K562 (cell line): ENCODE results near the gene RARA. TPM values are rescaled to one million over a fixed set of nuclear protein-coding genes. Genes with fewer than 3 reads are reported as not detected.

Experiments used
- ATAC-seq: fragments of 200-7000 bp; cut with Tn5 transposase; 3 replicates; pipeline ENCODE4 v1.9.1; 2020; ENCODE audit warnings: moderate library complexity
- BruUV-seq: library from RNA; stranded (reverse); fragments of 400-500 nt; replicated peaks from 2 replicates; lab custom pipeline; 2021; lab: Mats Ljungman, UMichigan
- CTCF ChIA-PET: fragments of 300-600 bp; formaldehyde crosslinking; extraction: SDS; loops from one replicate; lab custom pipeline; 2021; ENCODE audit warnings: low intra/inter-chr PET ratio; lab: Yijun Ruan, JAX
- POLR2A ChIA-PET: fragments of 300-600, 350-650 bp; sonication (Branson Sonifier 250); formaldehyde crosslinking; extraction: SDS; loops from one replicate; lab custom pipeline; 2021; ENCODE audit warnings: antibody characterized with exemption, inconsistent platforms; lab: Yijun Ruan, JAX
- DNase-seq, 4 experiments: peaks; one replicate each; pipeline versions ENCODE4 v3.0.0 to v3.0.0-alpha.2; 2011 to 2018; ENCODE audit warnings: low spot score in 3 of 4, mixed read lengths in 3 of 4; ENCODE audit errors: extremely low read depth in 1 of 4
- FAIRE-seq: peaks from 2 replicates; lab custom pipeline; 2011; peaks lifted over from hg19 to GRCh38; lab: Jason Lieb, UNC
- H2AFZ ChIP-seq: 2 replicates; pipeline ENCODE4 v1.6.0; 2011; ENCODE audit warnings: low read depth, low read length, control low read depth, inconsistent platforms
- H3K27ac ChIP-seq: fragments of 200-600 bp; 3 replicates; pipeline ENCODE4 v1.8.0; 2011; ENCODE audit warnings: low read depth, mild to moderate bottlenecking, control low read depth, inconsistent platforms, low read length, moderate library complexity, mixed read lengths; ENCODE audit errors: extremely low read depth
- H3K27me3 ChIP-seq, 2 experiments: fragments of 300-600 bp in 1 of 2; 2 replicates in 1 of 2; 3 replicates in 1 of 2; pipeline versions ENCODE4 v1.6.0 to v1.8.0; 2011; ENCODE audit warnings: inconsistent platforms in 2 of 2, low read length in 2 of 2, mild to moderate bottlenecking in 1 of 2, mixed read lengths in 1 of 2, moderate library complexity in 1 of 2; ENCODE audit not compliant: control insufficient read depth in 2 of 2, insufficient read depth in 2 of 2
- H3K36me3 ChIP-seq: fragments of 300-600 bp; 3 replicates; pipeline ENCODE4 v1.8.0; 2011; ENCODE audit warnings: mild to moderate bottlenecking, low read length, inconsistent platforms; ENCODE audit not compliant: control insufficient read depth, insufficient read depth
- H3K4me1 ChIP-seq, 2 experiments: fragments of 200-600 bp in 1 of 2; replicated peaks in 1 of 2; 2 replicates in 1 of 2; 3 replicates in 1 of 2; pipeline versions ENCODE4 v1.5.1 to v1.8.0; 2011; ENCODE audit warnings: inconsistent platforms in 2 of 2, low read length in 2 of 2, mild to moderate bottlenecking in 1 of 2, mixed read lengths in 1 of 2, moderate library complexity in 1 of 2; ENCODE audit not compliant: control insufficient read depth in 2 of 2, insufficient read depth in 2 of 2
- H3K4me2 ChIP-seq: 2 replicates; pipeline ENCODE4 v1.6.1; 2011; ENCODE audit warnings: low read length, control low read depth, inconsistent platforms, mixed read lengths; ENCODE audit not compliant: insufficient read depth
- H3K4me3 ChIP-seq: fragments of 200-600 bp; sonication (generic), shearing (Covaris generic); 2 replicates; pipeline ENCODE4 v1.5.1; 2016; ENCODE audit warnings: control low read depth, inconsistent platforms
- H3K79me2 ChIP-seq: fragments of 200-600 bp; 3 replicates; pipeline ENCODE4 v1.8.0; 2011; ENCODE audit warnings: low read length, inconsistent platforms; ENCODE audit not compliant: control insufficient read depth, insufficient read depth
- H3K9ac ChIP-seq, 2 experiments: 2 replicates each; pipeline versions ENCODE4 v1.6.0 to v1.6.1; 2011; ENCODE audit warnings: low read depth in 2 of 2, low read length in 2 of 2, control low read depth in 1 of 2, inconsistent platforms in 1 of 2, mild to moderate bottlenecking in 1 of 2, mixed read lengths in 1 of 2; ENCODE audit not compliant: insufficient read depth in 1 of 2
- H3K9me1 ChIP-seq: one replicate; pipeline ENCODE4 v1.6.0; 2011; ENCODE audit warnings: inconsistent platforms, mild to moderate bottlenecking, low read length, moderate library complexity; ENCODE audit not compliant: control insufficient read depth, insufficient read depth
- H3K9me3 ChIP-seq: replicated peaks from 2 replicates; pipeline ENCODE4 v1.5.1; 2011; ENCODE audit warnings: low read depth, low read length, inconsistent platforms; ENCODE audit not compliant: control insufficient read depth, insufficient read depth
- H4K20me1 ChIP-seq: replicated peaks from 2 replicates; pipeline ENCODE4 v1.6.1; 2011; ENCODE audit warnings: low read length, inconsistent platforms, mixed read lengths; ENCODE audit not compliant: control insufficient read depth, insufficient read depth
- SLC30A9 ChIP-seq: fragments of 250-450 bp; sonication (Bioruptor Pico); IDR thresholded peaks from 2 replicates; pipeline ENCODE4 v1.8.0; 2022; ENCODE audit warnings: mild to moderate bottlenecking, moderate library complexity
- WGBS: fragments of 100-300 bp; shearing (Covaris generic); methylation state at CpG from one replicate; pipeline ENCODE4 v1.1.6; 2016; ENCODE audit warnings: low coverage, mixed read lengths; ENCODE audit not compliant: insufficient coverage; ENCODE audit errors: missing lambda C conversion rate; 5-methylcytosine and 5-hydroxymethylcytosine counted together
- in situ Hi-C: fragments of 300-500 bp; cut with MboI; formaldehyde crosslinking; loops from 4 replicates; pipeline ENCODE4 v1.15.0; 2018; ENCODE audit warnings: inconsistent platforms, mixed read lengths
- intact Hi-C: fragments of 100-400 bp; cut with micrococcal nuclease; formaldehyde crosslinking; loops from 2 replicates; pipeline ENCODE4 v1.14.2; 2022
- polyA plus RNA-seq, 8 experiments: library from polyadenylated mRNA; depleted of rRNA in 4 of 8; stranded (reverse) in 5 of 8; unstranded in 3 of 8; fragments of >200 nt; fragmentation: Nextera tagmentation in 2 of 8; fragmentation: Illumina TruSeq in 1 of 8; extraction: Ambion mirVana in 2 of 8; extraction: Trizol in 1 of 8; gene quantifications; 2 replicates each; pipeline versions ENCODE4 v1.2.1 to v1.2.3, GENCODE V29; 2011 to 2014; ENCODE audit warnings: inconsistent platforms in 1 of 8, missing spikeins in 1 of 8
- total RNA-seq, 7 experiments: library from RNA; depleted of rRNA in 6 of 7; stranded (reverse); fragments of >200 nt in 6 of 7; fragmentation: Illumina TruSeq in 2 of 7; extraction: Trizol in 2 of 7; gene quantifications; 2 replicates each; pipeline versions ENCODE4 v1.2.1 to v1.2.3, GENCODE V29; 2011 to 2021; ENCODE audit warnings: low replicate concordance in 1 of 7
- TF ChIP-seq, protein P1 (sequence below): fragments of 450-650 bp; IDR thresholded peaks from 2 replicates; pipeline ENCODE4 v1.6.1; 2018; ENCODE audit not compliant: partially characterized antibody

RARA gene
- total and polyA plus RNA-seq, 9 of the 15 experiments (the other 6 are each of a cell fraction or from before 2014, with no cell fraction given): 0.10 to 28.0 (median 7.9) TPM

DNA sequence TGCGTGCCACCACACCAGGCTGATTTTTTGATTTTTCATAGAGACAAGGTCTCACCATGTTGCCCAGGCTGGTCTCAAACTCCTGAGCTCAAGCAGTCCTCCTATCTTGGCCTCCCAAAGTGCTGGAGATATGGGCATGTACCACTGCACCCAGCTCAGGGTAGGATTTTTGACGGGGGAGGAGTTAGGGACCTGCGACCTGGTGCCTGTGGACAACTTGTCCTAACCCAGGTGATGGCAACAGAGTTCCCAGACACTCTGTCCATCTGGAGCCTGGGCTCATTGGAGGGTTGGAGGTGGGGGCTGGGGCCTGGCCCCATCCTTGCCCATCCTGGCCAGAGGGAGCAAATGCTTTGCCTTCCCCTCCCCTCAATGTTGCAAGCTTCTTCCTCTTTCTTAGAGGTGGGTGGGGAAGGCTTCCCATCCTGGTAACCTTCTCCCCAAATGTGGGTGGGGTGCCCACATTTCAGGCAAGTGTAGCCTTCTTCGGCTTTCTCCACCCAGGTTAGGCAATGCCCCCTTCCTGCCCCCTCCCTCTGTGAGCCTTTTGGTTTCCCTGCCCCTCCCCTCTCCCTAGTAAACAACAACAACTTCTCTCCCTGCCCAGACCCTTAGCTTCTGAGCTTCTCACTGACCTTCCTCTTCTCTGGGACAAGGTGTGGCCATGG is 24.9 kb downstream of the RARA start:
- H3K4me3 ChIP-seq: no peak overlapping the region
- H2AFZ ChIP-seq: no peak overlapping the region
- DNase-seq (no peak), ATAC-seq (no peak), FAIRE-seq (no peak)
- H4K20me1 ChIP-seq: no peaks in the 10 kb centered on the region
- WGBS: 83% methylated on average over 3 of the region's 4 CpGs
- ChIA-PET POLR2A (interaction anchor here (0.6 to 0.8 kb wide), 3 partner anchors 115 to 818 kb away, joined by 3 to 5 read pairs (median 3); partner anchors contain the start of gene WIPF2), CTCF (no interaction called here)
- no peaks in the 10 kb centered on the region for H3K9me3 ChIP-seq
- no peak overlapping the region for H3K27ac ChIP-seq
- in situ Hi-C loops (no loop called here), intact Hi-C loops (no loop called here)
- BruUV-seq: no TSS peak
- TF ChIP-seq, protein P1, sequence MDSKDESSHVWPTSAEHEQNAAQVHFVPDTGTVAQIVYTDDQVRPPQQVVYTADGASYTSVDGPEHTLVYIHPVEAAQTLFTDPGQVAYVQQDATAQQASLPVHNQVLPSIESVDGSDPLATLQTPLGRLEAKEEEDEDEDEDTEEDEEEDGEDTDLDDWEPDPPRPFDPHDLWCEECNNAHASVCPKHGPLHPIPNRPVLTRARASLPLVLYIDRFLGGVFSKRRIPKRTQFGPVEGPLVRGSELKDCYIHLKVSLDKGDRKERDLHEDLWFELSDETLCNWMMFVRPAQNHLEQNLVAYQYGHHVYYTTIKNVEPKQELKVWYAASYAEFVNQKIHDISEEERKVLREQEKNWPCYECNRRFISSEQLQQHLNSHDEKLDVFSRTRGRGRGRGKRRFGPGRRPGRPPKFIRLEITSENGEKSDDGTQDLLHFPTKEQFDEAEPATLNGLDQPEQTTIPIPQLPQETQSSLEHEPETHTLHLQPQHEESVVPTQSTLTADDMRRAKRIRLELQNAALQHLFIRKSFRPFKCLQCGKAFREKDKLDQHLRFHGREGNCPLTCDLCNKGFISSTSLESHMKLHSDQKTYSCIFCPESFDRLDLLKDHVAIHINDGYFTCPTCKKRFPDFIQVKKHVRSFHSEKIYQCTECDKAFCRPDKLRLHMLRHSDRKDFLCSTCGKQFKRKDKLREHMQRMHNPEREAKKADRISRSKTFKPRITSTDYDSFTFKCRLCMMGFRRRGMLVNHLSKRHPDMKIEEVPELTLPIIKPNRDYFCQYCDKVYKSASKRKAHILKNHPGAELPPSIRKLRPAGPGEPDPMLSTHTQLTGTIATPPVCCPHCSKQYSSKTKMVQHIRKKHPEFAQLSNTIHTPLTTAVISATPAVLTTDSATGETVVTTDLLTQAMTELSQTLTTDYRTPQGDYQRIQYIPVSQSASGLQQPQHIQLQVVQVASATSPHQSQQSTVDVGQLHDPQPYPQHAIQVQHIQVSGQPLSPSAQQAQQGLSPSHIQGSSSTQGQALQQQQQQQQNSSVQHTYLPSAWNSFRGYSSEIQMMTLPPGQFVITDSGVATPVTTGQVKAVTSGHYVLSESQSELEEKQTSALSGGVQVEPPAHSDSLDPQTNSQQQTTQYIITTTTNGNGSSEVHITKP: peak; percentile 58
- no peak for TF ChIP-seq SLC30A9
- H3K9me1 ChIP-seq: no peaks in the 10 kb centered on the region
- H3K36me3 ChIP-seq: peaks cover 39% of the 10 kb centered on the region; the same call in 2 of the 3 replicates
- H3K79me2 ChIP-seq: peaks cover 16% of the 10 kb centered on the region
- peaks cover 22 to 45% of the 10 kb centered on the region in 2 experiments for H3K4me1 ChIP-seq
- no peaks in the 10 kb centered on the region for H3K27me3 ChIP-seq
- no peak overlapping the region for H3K4me2 ChIP-seq
- peak overlapping the region in 1 of 2 experiments; percentile 36; a peak in 1 of 4 replicates for H3K9ac ChIP-seq
